GM12864 (cell line): ENCODE results near the gene BTRC.

ENCODE experiments used
- DNase-seq: peaks from one replicate; pipeline ENCODE4 v3.0.0-alpha.2; 2011; ENCODE audit warnings: low read depth
- H3K4me3 ChIP-seq: 2 replicates; pipeline ENCODE4 v1.5.1; 2011; ENCODE audit warnings: mild to moderate bottlenecking, low read depth, low read length, control low read depth
- TF ChIP-seq, protein P1 (sequence below): IDR thresholded peaks from 2 replicates; pipeline ENCODE4 v1.5.1; 2011; ENCODE audit warnings: low read depth, mild to moderate bottlenecking, moderate library complexity, low read length, control low read depth, inconsistent platforms; ENCODE audit errors: missing control alignments

Gene BTRC

DNA sequence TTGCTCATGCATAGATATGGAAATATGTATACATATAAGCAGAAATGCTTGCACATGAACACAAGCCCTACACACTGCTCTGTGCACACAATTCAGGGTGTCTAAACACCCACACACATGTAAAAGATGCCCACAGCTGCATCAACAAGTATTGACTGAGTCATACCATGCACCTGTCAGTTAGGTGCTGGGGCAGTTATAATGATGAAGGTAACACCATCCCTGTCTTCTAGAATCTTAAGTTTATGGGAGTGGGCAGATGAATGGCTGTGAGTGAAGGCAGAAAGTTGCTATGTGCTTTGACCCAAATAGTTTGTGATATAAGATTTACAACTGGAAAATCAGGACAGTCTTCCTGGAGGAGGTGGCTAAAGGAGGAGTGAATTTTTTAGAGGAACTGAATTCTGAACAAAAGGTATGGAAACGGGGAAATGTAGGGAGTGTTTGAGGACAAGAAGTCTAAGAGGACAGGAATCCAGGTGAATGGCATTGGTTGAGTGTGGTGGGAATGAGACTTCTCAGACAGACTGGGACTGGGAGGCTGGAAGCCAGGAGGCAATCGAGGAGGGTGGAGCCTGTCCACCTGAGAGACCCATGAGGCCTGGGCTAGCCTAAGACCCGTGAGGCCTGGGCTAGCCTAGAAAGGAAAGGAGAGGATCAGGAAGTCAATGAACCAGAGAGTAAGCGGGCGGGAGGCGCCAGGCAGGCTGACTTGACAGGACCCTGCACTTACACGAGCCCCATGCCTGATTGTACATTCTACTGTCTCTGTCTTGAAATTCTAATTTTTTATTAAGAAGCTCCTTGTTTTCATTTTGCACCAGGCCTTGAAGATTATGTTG is 213.4 kb downstream of the BTRC start:
- no peak overlapping the region for H3K4me3 ChIP-seq
- no peak for DNase-seq
- TF ChIP-seq, protein P1, sequence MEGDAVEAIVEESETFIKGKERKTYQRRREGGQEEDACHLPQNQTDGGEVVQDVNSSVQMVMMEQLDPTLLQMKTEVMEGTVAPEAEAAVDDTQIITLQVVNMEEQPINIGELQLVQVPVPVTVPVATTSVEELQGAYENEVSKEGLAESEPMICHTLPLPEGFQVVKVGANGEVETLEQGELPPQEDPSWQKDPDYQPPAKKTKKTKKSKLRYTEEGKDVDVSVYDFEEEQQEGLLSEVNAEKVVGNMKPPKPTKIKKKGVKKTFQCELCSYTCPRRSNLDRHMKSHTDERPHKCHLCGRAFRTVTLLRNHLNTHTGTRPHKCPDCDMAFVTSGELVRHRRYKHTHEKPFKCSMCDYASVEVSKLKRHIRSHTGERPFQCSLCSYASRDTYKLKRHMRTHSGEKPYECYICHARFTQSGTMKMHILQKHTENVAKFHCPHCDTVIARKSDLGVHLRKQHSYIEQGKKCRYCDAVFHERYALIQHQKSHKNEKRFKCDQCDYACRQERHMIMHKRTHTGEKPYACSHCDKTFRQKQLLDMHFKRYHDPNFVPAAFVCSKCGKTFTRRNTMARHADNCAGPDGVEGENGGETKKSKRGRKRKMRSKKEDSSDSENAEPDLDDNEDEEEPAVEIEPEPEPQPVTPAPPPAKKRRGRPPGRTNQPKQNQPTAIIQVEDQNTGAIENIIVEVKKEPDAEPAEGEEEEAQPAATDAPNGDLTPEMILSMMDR = no peak

DNA sequence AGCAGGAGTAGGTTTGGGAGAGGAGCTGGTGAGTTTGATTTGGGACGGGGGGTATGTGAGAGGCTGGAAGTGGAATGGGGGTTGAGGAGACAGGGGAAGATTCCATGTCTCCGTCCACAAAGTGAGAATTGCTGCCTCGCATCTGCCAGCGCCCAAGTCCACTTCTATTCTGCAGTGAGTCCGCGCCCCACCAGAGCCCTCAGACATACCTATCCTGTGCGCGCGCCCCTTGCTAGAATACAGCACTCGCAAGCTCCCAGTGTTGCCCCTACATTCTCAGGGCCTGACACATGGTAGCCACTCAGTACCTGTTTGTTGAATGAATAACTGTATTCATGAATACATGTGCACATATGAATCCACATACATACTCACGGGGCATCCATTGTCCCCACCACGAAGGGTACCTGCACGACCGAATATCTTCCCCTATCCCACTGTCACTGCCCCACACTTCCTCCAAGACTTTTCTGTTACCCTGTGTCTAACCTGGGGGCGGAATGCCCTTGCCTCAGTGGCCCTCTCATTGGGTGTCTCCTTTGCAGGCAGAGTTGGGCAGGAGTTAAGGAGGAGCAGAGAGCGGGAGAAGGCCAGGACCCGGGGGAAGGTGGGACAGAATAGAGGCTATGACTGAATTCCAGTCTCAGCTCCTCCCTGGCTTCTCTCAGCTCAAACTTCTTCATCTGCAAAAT is 214.2 kb downstream of the BTRC start:
- no peak for DNase-seq
- TF ChIP-seq, protein P1 = no peak
- no peak overlapping the region for H3K4me3 ChIP-seq

DNA sequence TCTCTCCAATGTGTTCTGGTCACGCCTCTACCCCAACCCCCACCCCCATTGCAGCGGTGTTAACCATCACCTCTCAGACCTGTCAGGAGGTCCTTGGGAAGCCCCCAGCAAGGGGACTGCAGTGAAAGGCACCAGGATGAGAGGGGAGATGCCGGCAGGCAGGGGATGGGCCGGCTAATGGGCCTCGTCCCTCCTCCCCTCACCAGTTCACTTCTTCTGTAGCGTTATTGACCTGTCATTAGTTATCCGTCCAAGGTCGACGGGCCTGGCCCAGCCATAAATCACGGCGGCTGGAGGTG is 215.3 kb downstream of the BTRC start:
- TF ChIP-seq, protein P1 = no peak
- no peak for DNase-seq
- H3K4me3 ChIP-seq = no peak overlapping the region

DNA sequence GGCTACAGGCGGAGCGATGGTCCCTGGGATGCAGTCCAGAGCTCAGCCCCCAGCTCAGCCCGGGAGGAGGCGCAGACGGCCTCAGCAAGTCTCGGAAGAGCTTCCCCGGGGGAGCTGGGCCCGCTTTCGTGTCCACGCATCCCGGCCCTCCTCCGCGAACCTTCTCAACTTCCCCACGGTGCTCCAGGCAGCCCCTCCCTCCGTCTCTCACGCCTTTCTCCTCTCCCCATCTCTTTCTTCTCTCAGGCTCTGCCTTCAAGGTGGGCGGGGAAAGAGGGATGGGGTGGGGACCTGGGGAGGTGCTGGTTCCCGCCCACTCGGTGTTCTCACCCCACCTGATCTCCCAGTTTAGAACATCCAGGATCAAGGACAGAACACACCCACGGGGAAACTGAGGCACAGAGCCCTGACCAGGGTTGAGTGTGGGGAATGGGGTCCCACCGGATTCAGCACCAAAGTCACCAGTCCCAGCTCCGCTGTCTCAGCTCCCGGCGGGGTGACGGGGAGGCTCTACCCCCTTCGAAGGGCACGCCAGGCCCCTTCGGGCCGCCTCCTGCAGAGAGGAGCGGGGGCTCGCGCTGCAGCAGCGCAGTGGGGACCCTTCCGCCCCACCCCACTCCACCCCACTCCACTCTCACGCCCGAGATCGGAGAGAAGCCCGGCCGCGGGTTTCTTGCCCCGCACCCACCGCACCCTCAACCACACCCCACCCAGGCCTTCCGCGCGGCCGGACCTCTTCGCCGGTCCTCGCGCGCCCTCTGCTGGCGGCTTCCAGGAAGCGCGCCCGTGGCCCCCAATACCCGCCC is 215.9 kb downstream of the BTRC start:
- no peak for DNase-seq
- H3K4me3 ChIP-seq = peak overlapping the region; percentile 64
- TF ChIP-seq, protein P1 = peak; percentile 66

DNA sequence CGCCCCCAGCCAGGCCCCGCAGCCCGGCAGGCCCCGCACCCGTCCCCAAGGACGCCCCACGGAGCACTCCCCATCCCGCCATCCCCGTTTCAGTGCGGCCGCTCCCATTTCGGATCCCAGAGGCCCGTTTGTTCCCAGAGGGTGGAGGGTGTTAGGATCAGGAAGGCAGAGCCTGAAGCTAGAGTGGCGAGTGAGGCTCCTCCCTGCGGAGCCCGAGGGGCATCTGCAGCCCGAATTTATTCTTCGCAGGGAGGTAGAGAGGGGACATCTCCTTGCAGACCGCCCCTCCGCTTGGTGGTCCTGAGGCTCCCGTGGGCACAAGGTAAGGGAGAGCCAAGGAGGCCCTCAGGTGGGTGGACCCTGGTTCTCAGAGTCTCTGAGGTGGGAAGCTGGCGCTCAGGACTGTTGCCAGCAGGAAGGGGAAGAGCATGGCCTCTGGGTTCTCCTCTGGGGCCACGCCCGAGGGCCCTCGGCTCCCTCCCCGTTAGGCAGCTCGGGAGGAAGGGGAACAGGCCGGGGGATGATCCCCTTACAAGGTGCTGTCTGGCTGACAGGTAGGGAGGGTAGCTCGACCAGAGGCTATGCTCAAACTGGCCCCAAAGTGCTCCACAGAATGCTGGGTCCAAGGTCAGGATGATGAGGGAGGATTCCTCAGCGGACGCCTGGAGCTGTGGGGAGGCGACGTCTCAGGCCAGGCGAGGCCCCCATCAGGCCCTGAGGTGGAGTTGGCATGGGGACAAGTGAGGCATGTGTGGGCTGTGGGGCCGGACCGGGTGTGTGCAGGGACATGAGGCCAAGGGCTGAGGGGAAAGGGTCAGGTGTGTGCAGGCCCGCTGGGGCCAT is 216.7 kb downstream of the BTRC start:
- TF ChIP-seq, protein P1 = no peak
- no peak for DNase-seq
- peak overlapping the region; percentile 64 for H3K4me3 ChIP-seq

DNA sequence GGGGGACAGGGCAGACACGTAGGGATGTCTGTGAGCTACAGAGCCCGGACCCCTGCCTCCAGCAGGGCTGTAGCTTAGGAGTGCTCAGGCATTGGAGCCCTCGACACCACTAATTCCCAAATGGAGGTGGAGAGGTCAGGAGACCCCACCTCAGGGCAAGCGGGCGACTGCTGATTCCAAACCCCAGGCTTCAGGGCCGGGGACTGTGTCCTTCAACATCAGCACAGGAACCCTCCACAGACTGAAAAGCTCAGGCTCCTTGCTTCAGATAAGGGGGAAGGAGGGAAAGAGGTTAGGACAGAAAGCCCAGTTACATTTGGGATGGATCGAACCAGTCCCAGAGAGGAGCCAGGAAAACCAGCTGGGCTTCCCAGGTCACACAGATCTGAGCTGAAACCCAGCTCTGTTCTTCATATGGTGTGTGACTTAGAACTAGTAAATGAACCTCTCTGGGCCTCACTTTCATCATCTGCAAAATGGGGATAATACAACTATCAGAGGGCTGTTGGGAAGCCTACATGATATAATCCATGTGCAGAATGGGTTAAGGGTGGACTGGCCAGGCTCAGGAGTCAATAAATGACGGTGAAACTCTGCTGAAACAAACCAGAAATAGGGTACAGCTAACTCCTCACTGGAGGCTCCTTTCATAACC is 217.4 kb downstream of the BTRC start:
- no peak overlapping the region for H3K4me3 ChIP-seq
- no peak for DNase-seq
- TF ChIP-seq, protein P1 = no peak
